Measurements from ENCODE around the gene CHD1L. TPM values are rescaled to one million over a fixed set of nuclear protein-coding genes. Genes with fewer than 3 reads are reported as not detected.

CHD1L gene
- total and polyA plus RNA-seq, 2 of the 4 experiments (the other 2 are of a cell fraction): 31.2 to 47.5 TPM

- Histone ChIP-seq H3K9ac (ENCODE audit: low read depth, low read length) (no peak overlapping the region), H4K5ac (ENCODE audit: low read depth, low read length) (no peak overlapping the region), H3K36me3 (ENCODE audit: control insufficient read depth, insufficient read depth, low read length) (no peaks in the 10 kb centered on the region), H3K56ac (ENCODE audit: extremely low read depth, insufficient read depth, low read length) (no peak overlapping the region), H3K18ac (ENCODE audit: low read depth, low read length) (no peak overlapping the region), H4K8ac (ENCODE audit: low read depth in 2 of 2, low read length in 2 of 2) (no peak overlapping the region), H3K14ac (replicated peaks; ENCODE audit: low read depth, low read length) (no peak overlapping the region), H2BK15ac (ENCODE audit: low read depth, low read length) (no peak overlapping the region), H3K9me3 (ENCODE audit: control insufficient read depth, insufficient read depth, low read length) (no peaks in the 10 kb centered on the region), H3K27ac (ENCODE audit: insufficient read depth, low read length) (no peak overlapping the region), H2BK20ac (ENCODE audit: low read depth, low read length) (no peak overlapping the region), H3K9me1 (ENCODE audit: insufficient read depth, low read length) (no peaks in the 10 kb centered on the region), H3K23ac (ENCODE audit: low read depth, low read length) (no peak overlapping the region), H2AK9ac (replicated peaks; ENCODE audit: low read depth, low read length, poor library complexity) (no peak overlapping the region), H2BK120ac (ENCODE audit: low read depth, low read length) (no peak overlapping the region), H3K27me3 (ENCODE audit: control insufficient read depth, insufficient read depth, low read length) (no peaks in the 10 kb centered on the region), H3K4me1 (ENCODE audit: control insufficient read depth, insufficient read depth, low read length) (no peaks in the 10 kb centered on the region), H2AFZ (replicated peaks; ENCODE audit: low read length, poor library complexity) (no peak overlapping the region), H2AK5ac (ENCODE audit: low read depth, low read length) (no peak overlapping the region), H3K79me1 (ENCODE audit: low read depth in 1 of 2, low read length in 2 of 2) (no peaks in the 10 kb centered on the region), H3K4me3 (ENCODE audit: insufficient read depth, low read depth, low read length) (no peak overlapping the region), H4K91ac (ENCODE audit: insufficient read depth, low read depth, low read length) (no peak overlapping the region), H4K20me1 (ENCODE audit: insufficient read depth, low read length) (no peaks in the 10 kb centered on the region), H2BK5ac (ENCODE audit: low read depth, low read length, poor library complexity, severe bottlenecking) (no peak overlapping the region), H3K4ac (ENCODE audit: low read depth, low read length) (no peak overlapping the region), H3K4me2 (ENCODE audit: low read depth, low read length) (no peak overlapping the region)
- intact Hi-C loops (cut with micrococcal nuclease): no loop called here
- TF ChIP-seq MAZ (IDR thresholded peaks at IDR 0.05; ENCODE audit: borderline replicate concordance, low read depth, low read length): no peak
- no peak for TF ChIP-seq ELK1 (IDR thresholded peaks at IDR 0.05; ENCODE audit: borderline replicate concordance, low read depth, low read length)
- no peak for TF ChIP-seq USF2 (IDR thresholded peaks at IDR 0.05; ENCODE audit: low read depth, low read length)
- TF ChIP-seq RFX5 (IDR thresholded peaks at IDR 0.05; ENCODE audit: low read depth, low read length): no peak
- TF ChIP-seq RCOR1 (IDR thresholded peaks at IDR 0.05; ENCODE audit: insufficient replicate concordance, low read length): no peak
- no peak for TF ChIP-seq POLR2A (IDR thresholded peaks at IDR 0.05; ENCODE audit: low read depth, low read length)
- no peak for TF ChIP-seq BHLHE40 (IDR thresholded peaks at IDR 0.05; ENCODE audit: low read depth, low read length)
- no peak for TF ChIP-seq RAD21 (IDR thresholded peaks at IDR 0.05; ENCODE audit: low read length)
- no peak for TF ChIP-seq CHD1 (IDR thresholded peaks at IDR 0.05; ENCODE audit: low read depth, low read length)
- TF ChIP-seq MXI1 (IDR thresholded peaks at IDR 0.05; ENCODE audit: borderline replicate concordance, low read depth, low read length): no peak
- no peak for TF ChIP-seq SMC3 (IDR thresholded peaks at IDR 0.05; ENCODE audit: low read depth, low read length)
- TF ChIP-seq MAFK (IDR thresholded peaks at IDR 0.05; ENCODE audit: low read depth, low read length): no peak
- no peak for TF ChIP-seq NFE2L2 (IDR thresholded peaks at IDR 0.05; ENCODE audit: low read depth, low read length)
- TF ChIP-seq CTCF (conservative IDR thresholded peaks at IDR 0.05; ENCODE audit: low read depth, low read length): no peak
- CTCF ChIA-PET: no interaction called here
- in situ Hi-C loops (cut with MboI; ENCODE audit: low sequenced_read_pairs): no loop called here
- no peak for DNase-seq
- dilution Hi-C loops (cut with HindIII; ENCODE audit: low sequenced_read_pairs, unreplicated experiment): no loop called here
- no CpG with 5 or more reads among the region's 1 CpG for WGBS, 2 experiments (ENCODE audit: extremely low coverage in 2 of 2, insufficient read length in 1 of 2)
- ATAC-seq (ENCODE audit: low read depth): no peak
- BruUV-seq (replicated peaks): no TSS peak
- POLR2A ChIA-PET (ENCODE audit: unreplicated experiment): no interaction called here
These were observed 98.8 kb downstream of the CHD1L start for GRCh38 chr1:147341246-147341645.

Data from IMR-90 (cell line).